PFSK-1 (cell line): ENCODE measurements around the gene RPL10A.

ENCODE experiments used
- FOXP2 ChIP-seq: optimal IDR thresholded peaks from 2 replicates; pipeline ENCODE3; 2011; ENCODE audit warnings: borderline replicate concordance, control low read depth, inconsistent platforms; ENCODE audit not compliant: insufficient read depth; ENCODE audit errors: extremely low read length, extremely low read depth
- POLR2AphosphoS5 ChIP-seq: IDR thresholded peaks from 2 replicates; pipeline ENCODE4 v1.6.1; 2012; ENCODE audit warnings: low read depth, mild to moderate bottlenecking, control low read depth, low read length, moderate library complexity
- SIN3A ChIP-seq: IDR thresholded peaks from 2 replicates; pipeline ENCODE4 v1.6.1; 2012; ENCODE audit warnings: mild to moderate bottlenecking, low read length, moderate library complexity, borderline replicate concordance; ENCODE audit not compliant: insufficient read depth
- TAF1 ChIP-seq: IDR thresholded peaks from 2 replicates; pipeline ENCODE4 v1.6.1; 2012; ENCODE audit warnings: low read length, control low read depth, borderline replicate concordance; ENCODE audit not compliant: insufficient read depth
- TF ChIP-seq, protein P1 (sequence below), 2 experiments: IDR thresholded peaks; 2 replicates each; pipeline versions ENCODE4 v1.6.1 to v1.8.0; 2011 to 2012; ENCODE audit warnings: low read depth in 2 of 2, low read length in 2 of 2, control low read depth in 1 of 2, inconsistent platforms in 1 of 2, mild to moderate bottlenecking in 1 of 2, moderate library complexity in 1 of 2; ENCODE audit not compliant: insufficient read depth in 1 of 2

DNA sequence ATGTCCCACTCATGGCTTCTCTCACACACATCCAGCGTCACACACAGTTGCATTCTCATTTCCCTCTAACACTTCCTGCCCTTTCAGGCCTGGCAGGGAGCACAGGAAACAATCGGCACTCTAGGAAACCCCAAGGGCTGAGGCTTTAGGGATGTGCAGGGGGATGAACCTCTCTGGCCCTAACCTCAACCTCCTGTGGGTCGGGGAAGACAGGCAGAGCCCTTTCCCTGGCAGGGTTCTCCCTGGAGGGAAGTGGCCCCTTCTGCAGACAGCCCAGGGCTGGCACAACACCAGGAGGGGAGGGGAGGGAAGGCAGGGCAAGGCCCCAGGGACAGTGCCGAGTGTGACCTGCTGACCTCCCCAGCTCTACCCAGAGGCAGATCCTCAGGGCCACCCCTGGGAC lies 26.0 kb downstream of the RPL10A start:
- TF ChIP-seq TAF1 (no peak), POLR2AphosphoS5 (no peak), FOXP2 (no peak), SIN3A (no peak)
- TF ChIP-seq, protein P1, sequence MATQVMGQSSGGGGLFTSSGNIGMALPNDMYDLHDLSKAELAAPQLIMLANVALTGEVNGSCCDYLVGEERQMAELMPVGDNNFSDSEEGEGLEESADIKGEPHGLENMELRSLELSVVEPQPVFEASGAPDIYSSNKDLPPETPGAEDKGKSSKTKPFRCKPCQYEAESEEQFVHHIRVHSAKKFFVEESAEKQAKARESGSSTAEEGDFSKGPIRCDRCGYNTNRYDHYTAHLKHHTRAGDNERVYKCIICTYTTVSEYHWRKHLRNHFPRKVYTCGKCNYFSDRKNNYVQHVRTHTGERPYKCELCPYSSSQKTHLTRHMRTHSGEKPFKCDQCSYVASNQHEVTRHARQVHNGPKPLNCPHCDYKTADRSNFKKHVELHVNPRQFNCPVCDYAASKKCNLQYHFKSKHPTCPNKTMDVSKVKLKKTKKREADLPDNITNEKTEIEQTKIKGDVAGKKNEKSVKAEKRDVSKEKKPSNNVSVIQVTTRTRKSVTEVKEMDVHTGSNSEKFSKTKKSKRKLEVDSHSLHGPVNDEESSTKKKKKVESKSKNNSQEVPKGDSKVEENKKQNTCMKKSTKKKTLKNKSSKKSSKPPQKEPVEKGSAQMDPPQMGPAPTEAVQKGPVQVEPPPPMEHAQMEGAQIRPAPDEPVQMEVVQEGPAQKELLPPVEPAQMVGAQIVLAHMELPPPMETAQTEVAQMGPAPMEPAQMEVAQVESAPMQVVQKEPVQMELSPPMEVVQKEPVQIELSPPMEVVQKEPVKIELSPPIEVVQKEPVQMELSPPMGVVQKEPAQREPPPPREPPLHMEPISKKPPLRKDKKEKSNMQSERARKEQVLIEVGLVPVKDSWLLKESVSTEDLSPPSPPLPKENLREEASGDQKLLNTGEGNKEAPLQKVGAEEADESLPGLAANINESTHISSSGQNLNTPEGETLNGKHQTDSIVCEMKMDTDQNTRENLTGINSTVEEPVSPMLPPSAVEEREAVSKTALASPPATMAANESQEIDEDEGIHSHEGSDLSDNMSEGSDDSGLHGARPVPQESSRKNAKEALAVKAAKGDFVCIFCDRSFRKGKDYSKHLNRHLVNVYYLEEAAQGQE (IDR thresholded peaks at IDR 0.05; ENCODE audit: insufficient read depth in 1 of 2, low read depth in 2 of 2, low read length in 2 of 2): no peak
